HG03460 (cell line): Measurements from ENCODE around the gene ADAM12.

Experiments used
- ATAC-seq: cut with Tn5 transposase; IDR thresholded peaks from one replicate; pipeline ENCODE4 v1.9.1; 2021; ENCODE audit not compliant: unreplicated experiment

ADAM12 gene

GRCh38 chr10:126387931-126388911, at the start of gene ADAM12:
Gene ADAM12, minus strand, starts transcription at chr10:126388477. Its CDS starts 332 bp downstream, at chr10:126388145.
- no peak for ATAC-seq

DNA sequence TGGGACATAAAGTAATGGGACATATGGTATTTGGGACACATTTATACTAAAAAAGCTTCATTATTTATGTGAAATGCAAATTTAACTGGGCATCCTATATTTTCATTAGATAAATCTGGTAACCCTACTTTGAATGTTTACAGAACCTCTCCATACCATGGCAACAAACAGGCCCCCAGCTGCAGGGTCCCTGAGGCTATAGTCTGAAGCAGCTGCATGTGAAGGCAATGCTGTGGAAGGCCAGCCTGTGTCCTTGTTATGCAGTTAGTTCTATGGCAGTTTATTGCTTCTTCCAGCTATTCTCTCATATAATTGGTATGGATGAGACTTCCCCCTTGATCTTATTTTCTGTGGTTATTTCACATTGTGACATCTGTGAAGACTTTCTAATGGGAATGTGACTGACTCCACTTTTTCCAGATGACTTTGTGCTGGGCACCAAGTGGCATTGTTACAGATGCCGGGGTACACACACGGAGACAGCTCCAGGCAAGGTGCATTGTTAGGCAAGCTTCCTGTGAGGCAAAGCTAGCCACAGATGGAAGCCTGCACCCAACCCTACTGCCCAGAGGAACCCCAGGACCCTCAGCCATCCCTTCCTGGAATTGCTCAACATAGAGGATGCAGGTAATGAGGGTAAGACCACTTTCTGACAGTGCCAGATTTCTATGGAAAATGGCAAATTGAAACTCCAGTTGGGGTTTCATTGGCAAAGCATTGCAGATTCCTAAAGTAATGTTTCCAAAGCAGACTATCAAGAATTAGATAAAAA, 49.5 kb upstream of the ADAM12 start:
- no peak for ATAC-seq

DNA sequence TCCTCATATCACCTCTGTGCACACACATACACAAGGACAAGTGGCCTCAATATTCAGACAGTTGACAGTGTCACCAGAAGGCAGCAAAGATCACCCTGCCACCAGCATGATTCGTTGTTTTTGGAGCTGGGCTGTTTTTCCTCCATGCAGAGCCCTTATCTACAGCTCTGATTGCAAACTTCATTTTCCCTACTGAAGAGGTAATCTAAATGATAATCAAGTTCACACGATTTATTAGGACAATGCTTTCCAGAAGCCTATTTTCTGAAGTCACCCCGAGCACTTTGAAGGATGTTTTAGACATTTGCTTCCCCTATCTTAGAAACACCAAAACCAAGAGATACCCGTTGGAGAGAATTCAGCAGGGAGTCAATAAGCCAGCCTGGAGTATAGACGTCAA, 46.0 kb upstream of the ADAM12 start:
- no peak for ATAC-seq

- no peak for ATAC-seq
Observed at GRCh38 chr10:126433351-126433750, 45.1 kb upstream of the ADAM12 start.

DNA sequence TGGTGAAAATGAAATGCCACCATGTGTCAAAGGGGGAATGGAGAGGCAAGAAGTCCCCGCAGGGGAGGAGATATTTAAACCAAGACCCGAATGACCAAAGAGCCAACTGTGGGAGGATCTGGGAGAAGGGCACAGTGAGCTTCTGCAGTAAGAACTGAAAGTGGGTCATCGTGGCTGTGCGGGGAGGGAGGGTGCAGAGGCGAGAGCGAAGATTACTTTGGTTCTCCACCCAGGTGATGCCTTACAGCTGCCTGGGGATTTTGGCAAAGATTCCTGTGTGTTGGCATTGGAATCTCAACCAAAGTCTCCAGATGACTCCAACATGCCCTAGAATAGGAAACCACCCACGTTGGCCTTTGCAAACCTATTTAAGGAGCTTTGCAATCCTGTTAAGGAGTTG, 44.2 kb upstream of the ADAM12 start:
- ATAC-seq: no peak

DNA sequence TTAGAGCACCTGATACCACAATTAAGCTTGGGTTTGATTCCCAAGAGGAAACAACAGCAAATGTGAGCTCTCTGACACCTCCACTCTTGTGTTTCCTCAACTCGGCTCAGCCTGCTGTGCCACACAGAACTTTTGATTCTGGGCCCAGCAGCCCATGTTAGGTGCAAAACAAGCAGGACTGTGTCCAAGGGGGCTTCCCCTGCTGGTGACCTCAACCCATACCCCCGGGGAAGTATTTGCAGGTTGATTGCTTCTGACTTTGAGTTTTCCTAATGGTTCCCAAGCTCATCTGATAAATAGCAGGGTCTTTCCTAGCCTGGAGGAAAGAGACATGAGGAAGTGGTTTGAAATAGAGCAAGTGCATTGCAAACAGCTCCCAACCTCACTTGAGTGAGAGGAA, 43.5 kb upstream of the ADAM12 start:
- no peak for ATAC-seq

GRCh38 chr10:126430512-126430911, 42.2 kb upstream of the ADAM12 start:
- ATAC-seq: no peak

DNA sequence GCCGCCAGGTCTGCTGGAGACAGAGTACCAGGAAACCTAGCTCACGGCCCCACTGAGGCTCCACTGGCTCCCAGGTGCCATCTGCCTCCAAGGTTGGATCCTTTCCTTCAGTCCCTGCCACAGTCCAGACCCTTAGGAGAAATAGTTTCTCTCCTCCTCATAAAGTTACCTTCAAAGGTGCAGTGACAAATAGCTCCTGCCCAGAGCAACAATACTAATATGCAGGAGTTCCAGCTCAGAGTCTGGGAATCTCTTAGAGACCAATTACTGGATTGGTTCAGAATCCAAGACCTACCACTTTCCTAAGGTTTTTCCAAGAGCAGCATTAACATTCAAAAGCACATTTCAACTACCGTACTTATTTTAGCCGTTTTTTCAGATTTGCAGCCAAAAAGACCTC, 41.0 kb upstream of the ADAM12 start:
- ATAC-seq: no peak

DNA sequence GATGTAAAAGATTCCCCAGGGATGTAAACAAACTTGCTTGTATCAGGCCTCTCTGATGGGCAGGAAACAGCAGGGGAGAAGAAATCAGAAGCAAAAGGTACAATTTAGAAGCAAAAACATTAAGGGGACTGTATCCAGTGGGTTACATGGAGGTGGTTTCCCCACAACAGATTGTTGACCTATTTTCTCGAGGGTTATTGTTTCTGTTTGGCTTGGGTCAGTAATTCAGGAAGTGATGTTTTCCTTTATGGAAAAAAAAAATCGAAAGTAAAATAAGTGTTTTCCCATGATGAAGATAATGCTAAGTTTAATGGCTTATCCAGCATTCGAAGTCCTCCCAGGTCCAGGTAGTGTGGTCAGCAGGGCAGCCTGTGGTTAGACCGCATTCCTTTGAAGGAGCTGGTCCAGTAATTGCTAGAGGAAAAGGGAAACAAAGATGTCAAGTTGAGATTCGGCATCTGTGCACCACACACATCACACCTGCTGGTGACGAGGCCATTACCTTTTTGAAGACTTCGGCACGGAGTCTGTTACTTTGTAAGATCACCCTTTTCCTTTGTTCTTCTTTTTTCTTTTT, 37.3 kb upstream of the ADAM12 start:
- ATAC-seq: no peak

GRCh38 chr10:126425032-126425431, 36.8 kb upstream of the ADAM12 start:
- no peak for ATAC-seq

- no peak for ATAC-seq
Observed at GRCh38 chr10:126423732-126424491, 35.6 kb upstream of the ADAM12 start.

DNA sequence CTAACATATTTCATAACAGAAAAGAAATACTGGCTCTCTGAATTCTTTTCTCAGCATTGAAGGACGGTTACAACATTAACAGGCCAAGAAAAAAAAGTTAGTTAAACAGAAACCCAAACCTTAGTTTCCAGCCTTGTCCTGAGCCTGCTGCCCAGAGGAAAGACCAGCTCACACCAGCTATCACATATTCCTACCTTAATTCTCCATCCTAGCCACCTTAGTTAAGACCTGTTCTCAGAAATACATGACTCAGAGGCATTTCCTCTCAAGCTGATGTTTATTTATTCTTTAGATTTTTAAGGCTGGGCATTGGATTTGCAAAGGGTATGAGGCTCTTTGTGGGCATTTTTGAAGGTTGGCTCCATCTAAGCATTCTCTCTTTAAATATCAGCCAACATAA, 34.3 kb upstream of the ADAM12 start:
- ATAC-seq: no peak

DNA sequence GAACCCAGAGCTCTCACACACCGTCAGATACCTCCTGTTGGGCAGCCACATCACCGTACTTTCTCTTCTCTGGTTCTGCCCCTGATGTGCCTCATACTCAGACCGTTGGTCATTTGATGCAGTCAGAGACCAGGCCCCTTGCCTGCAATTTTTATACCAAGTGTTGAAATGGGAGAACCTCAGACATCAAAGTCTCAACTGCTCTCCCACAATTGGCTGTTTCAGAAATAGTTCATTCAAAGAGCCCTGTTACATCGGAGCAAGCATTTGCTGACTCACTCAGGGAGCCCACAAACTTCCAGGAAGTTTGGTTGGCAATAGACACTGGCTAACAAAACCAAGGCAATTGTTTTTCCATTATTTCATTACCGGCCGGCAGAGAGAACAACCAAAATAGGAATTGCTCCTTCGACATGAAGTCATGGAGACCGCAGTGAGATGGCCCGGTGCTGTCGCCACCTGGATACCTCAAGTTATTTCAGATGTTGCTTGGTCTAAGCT, 33.5 kb upstream of the ADAM12 start:
- no peak for ATAC-seq

- ATAC-seq: no peak
Observed at GRCh38 chr10:126420567-126421300, 32.5 kb upstream of the ADAM12 start.

DNA sequence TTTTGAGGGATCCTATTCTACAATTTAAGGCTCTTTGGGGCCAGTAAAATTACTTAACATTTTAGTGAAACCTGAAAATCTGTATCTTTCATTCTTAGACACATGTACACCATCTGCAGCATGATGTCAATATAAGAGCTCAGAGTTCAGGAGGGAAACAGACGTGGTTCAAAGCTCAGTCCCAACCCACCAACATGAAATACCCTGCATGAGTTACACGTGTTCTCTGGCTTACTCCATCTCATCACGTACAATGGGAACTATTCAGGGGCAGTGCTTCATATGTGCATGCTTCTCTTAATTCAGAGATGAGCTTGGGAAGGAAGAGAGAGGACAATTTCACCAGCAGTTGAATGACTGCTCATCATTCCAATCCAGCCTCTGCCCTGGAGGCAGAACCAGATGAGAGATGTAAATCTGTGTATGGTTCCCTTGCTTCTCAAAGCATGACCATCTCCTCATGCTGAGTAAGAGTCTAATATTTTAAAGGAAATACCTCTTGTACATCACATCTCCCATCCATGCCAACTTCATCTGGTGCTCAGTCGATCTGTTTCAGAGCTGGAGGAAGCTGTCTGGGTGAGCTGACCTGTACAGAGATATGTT, 29.0 kb upstream of the ADAM12 start:
- ATAC-seq: no peak

DNA sequence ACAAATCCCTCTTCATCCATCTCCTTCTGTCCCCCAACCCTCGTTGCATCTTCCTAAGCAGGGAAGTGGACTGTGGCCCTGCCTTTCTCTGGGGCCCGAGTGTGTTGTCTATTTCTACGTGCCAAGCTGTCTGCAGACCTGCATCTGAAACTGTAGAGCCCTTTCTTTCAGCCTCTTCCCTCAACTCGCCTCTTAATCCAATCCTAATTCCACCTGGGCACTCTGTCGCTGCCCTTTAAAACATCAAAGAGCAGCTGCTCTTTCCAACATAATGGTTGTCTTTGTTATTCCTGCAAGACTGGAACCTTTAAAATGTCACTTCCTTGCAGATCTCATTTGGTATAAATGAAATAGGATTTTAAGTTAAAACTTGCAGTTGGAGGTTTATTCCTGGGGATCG, 21.5 kb upstream of the ADAM12 start:
- ATAC-seq: no peak

GRCh38 chr10:126408953-126409641, 20.8 kb upstream of the ADAM12 start:
- ATAC-seq: no peak

GRCh38 chr10:126407831-126408230, 19.6 kb upstream of the ADAM12 start:
- no peak for ATAC-seq

GRCh38 chr10:126405239-126405775, 17.0 kb upstream of the ADAM12 start:
- no peak for ATAC-seq
